Stimulated activated CD4-positive, alpha-beta T cell treated with anti-CD3 and anti-CD28 coated beads, Interleukin-1b, Interleukin-23, amount 100 ng/mL, for 1 hour (primary cell): ENCODE data around the gene NLGN1.
"Not testable (repeated sequence)": the region's sequence is repeated elsewhere in the genome, so short reads cannot be mapped to it uniquely, and the experiment has no call there.

ENCODE experiments used
- DNase-seq, 2 donors: peaks; one replicate each; pipeline ENCODE4 v3.0.0-alpha.2; 2020; ENCODE audit warnings: low read depth in 2 of 2

Gene NLGN1

GRCh38 chr3:173429527-173429926, 32.0 kb downstream of the NLGN1 start:
- DNase-seq, result no peak

GRCh38 chr3:173430576-173430975, 33.0 kb downstream of the NLGN1 start:
- no peak for DNase-seq

- no peak for DNase-seq
Measured at GRCh38 chr3:173439004-173439403, 41.5 kb downstream of the NLGN1 start.

- no peak for DNase-seq
Measured at GRCh38 chr3:173440514-173440913, 43.0 kb downstream of the NLGN1 start.

- not testable (repeated sequence) for DNase-seq
Measured at GRCh38 chr3:173451561-173451960, 54.0 kb downstream of the NLGN1 start.

- DNase-seq, result no peak
Measured at GRCh38 chr3:173463250-173463649, 65.7 kb downstream of the NLGN1 start.

- DNase-seq, result no peak
Measured at GRCh38 chr3:173465112-173465511, 67.6 kb downstream of the NLGN1 start.

- no peak for DNase-seq
Measured at GRCh38 chr3:173465898-173466678, 68.5 kb downstream of the NLGN1 start.

- DNase-seq, result no peak
Measured at GRCh38 chr3:173467501-173467900, 70.0 kb downstream of the NLGN1 start.

GRCh38 chr3:173473237-173473636, 75.7 kb downstream of the NLGN1 start:
- no peak for DNase-seq

- DNase-seq, result no peak
Measured at GRCh38 chr3:173479301-173479700, 81.8 kb downstream of the NLGN1 start.

GRCh38 chr3:173501931-173502489, 104.5 kb downstream of the NLGN1 start:
- no peak for DNase-seq

GRCh38 chr3:173502983-173503568, 105.5 kb downstream of the NLGN1 start:
- no peak for DNase-seq

GRCh38 chr3:173510565-173510964, 113.0 kb downstream of the NLGN1 start:
- no peak for DNase-seq

GRCh38 chr3:173513123-173513522, 115.6 kb downstream of the NLGN1 start:
- DNase-seq, result no peak

GRCh38 chr3:173529062-173529711, 131.6 kb downstream of the NLGN1 start:
- no peak for DNase-seq

GRCh38 chr3:173531602-173532001, 134.1 kb downstream of the NLGN1 start:
- no peak for DNase-seq

GRCh38 chr3:173538410-173538809, 140.9 kb downstream of the NLGN1 start:
- no peak for DNase-seq

- not testable (repeated sequence) for DNase-seq
Measured at GRCh38 chr3:173545590-173545989, 148.0 kb downstream of the NLGN1 start.

- no peak for DNase-seq
Measured at GRCh38 chr3:173547070-173547469, 149.5 kb downstream of the NLGN1 start.

- DNase-seq, result no peak
Measured at GRCh38 chr3:173548261-173548660, 150.7 kb downstream of the NLGN1 start.

- no peak for DNase-seq
Measured at GRCh38 chr3:173552526-173552925, 155.0 kb downstream of the NLGN1 start.
